NCI-H2196 treated with DMSO at 0.1 percent for 48 hours (cell line): ENCODE results near the gene LRRC53.

Experiments
- DNase-seq: peaks from one replicate; lab custom pipeline; 2025; ENCODE audit not compliant: unreplicated experiment; lab: John Stamatoyannopoulos, UW

Gene LRRC53

GRCh38 chr1:74498901-74499300, 13.5 kb downstream of the LRRC53 start:
- DNase-seq = no peak

GRCh38 chr1:74496669-74497068, 15.7 kb downstream of the LRRC53 start:
- no peak for DNase-seq

GRCh38 chr1:74486036-74486435, 26.4 kb downstream of the LRRC53 start:
- no peak for DNase-seq

- DNase-seq = no peak
These were observed 26.8 kb downstream of the LRRC53 start for GRCh38 chr1:74485622-74486021.

GRCh38 chr1:74481607-74482006, 30.8 kb downstream of the LRRC53 start:
- no peak for DNase-seq

DNA sequence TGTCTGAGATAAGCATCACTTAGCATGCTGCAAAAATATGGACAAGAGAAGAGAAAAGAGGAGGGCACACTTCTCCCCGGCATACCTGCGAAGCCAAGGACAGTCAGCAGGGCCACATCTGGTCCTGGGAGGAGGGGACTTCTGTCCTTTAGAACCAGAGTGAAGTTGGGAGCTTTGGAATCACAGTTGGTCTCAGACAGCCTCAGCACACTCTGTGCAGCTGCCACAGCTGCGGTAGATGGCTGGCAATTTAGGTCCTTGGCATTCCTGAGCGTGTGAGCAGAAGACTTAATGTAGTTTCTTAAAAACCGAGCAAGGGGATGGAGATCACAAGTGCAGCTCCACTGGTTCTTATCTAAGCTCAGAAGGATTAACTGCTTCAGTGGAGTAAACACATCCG, 32.3 kb downstream of the LRRC53 start:
- DNase-seq = no peak

- DNase-seq = no peak
These were observed 33.4 kb downstream of the LRRC53 start for GRCh38 chr1:74478979-74479378.

DNA sequence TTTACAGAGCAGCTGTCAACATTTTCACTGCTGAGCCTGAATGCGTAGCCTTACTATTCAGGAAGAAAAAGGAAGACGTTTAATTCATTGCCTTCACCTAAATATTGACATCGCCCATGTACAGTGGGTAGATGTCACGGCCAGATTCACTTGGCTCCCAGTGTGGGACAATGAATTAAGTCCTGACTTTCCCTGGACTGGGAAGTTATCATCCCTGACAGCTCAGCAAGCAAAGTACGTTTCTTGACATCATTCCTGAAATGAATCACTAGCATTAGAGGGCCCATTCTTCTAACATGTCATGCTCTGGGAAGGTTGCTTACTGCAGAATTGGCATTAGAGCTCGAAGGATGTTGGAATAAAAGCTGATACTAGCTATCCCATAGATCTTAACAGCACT, 37.8 kb downstream of the LRRC53 start:
- no peak for DNase-seq

DNA sequence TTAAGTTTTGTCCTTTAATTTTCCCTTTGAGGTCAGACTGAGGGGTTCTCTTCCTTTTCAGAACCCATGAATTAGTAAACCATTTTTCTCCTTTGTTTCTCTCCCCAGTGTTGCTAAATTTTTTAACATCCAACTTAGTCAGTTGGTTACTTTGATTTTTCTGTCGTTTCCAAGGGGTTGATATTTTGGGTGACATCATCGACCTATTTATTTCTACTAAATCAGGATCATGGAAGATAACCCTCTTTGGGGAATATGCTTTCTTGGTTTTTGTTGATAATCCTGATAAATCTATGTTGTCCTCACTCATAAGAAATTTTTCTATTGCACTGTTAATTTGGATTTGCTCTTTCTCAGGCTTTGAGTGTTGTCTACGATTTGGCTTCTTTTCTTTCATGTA, 40.9 kb downstream of the LRRC53 start:
- no peak for DNase-seq

- no peak for DNase-seq
These were observed 41.5 kb downstream of the LRRC53 start for GRCh38 chr1:74470936-74471335.

DNA sequence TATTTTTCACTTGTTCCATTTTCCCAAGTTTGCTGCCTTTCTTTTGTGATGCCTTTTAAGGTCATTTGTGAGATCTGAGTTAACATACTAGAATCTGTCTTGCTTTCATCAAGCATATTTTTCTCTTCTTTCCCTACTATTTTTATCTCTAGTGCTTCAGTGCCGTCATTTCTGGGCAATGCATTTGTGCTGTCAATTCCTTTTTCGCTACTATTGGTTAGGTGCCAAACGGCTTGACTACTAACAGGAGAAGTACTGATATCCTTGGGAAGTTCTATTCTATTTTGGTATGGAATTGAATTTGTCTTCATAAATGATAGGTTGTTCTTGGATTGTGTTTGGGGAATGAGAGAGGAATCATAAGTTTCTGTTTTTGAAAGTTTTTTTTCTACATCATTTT, 42.2 kb downstream of the LRRC53 start:
- DNase-seq = no peak

- no peak for DNase-seq
These were observed 43.3 kb downstream of the LRRC53 start for GRCh38 chr1:74468982-74469603.

DNA sequence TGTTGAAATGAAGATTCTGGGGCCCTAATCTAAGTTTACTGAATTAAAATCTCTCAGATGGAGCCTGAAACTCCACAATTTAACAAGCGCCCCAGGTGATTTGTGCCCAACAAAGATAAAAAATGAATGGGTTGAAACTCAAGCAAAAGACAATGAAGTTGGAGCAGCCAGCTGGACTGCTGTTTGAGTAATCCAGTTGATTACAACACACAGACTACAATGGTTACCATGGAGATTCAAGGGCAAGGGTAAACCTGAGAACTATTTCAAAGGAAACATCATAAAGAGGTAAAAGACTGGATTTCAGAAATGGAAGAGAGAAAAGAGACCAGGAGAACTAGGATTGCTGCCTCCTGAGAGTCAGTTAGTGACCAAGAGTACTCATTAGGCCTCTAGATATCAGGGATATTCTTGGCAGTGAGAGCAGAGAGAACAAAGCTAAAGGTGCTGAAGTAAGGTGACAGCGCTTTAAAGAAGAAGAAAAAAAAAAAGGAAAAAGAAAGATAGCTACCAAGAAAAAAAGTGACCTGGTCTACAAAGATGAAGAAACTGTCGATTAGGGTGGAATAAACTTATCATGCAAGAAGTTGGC, 44.5 kb downstream of the LRRC53 start:
- no peak for DNase-seq

DNA sequence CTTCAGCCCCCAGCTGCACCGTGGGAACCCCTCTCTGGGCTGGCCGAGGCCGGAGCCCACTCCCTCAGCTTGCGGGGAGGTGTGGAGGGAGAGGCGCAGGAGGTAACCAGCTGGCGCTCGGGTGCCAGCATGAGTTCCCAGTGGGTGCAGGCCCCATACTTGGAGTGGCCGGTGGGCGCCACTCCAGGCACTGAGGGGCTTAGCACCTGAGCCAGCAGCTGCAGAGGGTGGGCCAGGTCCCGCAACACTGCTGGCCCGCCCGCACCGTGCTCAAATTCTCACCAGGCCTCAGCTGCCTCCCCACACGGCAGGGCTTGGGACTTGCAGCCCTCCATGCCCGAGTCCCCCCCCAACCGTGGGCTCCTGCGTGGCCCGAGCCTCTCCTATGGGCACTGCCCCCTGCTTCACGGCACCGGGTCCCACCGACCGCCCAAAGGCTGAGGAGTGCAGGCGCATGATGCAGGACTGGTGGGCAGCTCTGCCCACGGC, 47.2 kb downstream of the LRRC53 start:
- no peak for DNase-seq

DNA sequence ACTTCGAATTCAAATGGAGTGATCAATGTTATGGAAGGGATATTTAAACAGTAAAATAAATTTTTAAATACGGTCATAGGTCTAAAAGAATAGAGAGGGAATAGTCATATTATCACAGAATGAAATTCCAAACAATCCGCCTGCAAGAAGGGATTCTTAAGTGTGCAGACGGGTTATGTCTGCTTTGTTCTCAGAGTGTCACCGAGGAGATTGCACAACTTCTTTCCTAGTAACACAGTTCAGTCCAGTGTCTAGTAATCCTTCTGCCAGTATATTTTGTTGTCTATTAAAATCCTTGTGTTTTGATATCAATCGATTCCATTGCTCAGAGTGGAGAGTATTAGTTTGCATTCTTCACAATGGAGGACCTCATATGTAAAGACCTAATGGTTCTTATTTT, 48.4 kb downstream of the LRRC53 start:
- DNase-seq = no peak

GRCh38 chr1:74463333-74463988, 49.0 kb downstream of the LRRC53 start:
- DNase-seq = no peak

GRCh38 chr1:74457253-74457652, 55.2 kb downstream of the LRRC53 start:
- DNase-seq = no peak

- no peak for DNase-seq
These were observed 57.0 kb downstream of the LRRC53 start for GRCh38 chr1:74455390-74455789.

GRCh38 chr1:74453277-74453676, 59.1 kb downstream of the LRRC53 start:
- DNase-seq = no peak

DNA sequence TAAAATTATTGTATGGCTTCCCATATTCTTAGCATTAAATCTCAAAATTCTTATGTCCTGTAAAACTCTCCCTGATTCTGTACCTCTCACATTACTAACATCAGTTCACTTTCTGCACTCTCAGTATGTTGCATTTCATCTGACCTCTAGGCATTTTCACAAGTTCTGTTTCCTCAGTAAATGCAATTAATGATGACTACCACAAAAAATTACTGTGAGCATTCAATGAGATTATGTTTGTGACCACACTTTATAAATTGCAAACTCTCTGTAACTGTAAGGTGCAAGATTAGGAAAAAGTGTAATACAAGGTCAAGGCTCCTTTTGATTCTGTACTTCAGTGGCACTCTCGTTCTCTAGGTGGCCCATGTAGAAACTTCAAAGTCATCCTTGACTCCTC, 60.4 kb downstream of the LRRC53 start:
- DNase-seq = no peak

GRCh38 chr1:74437035-74437434, 75.4 kb downstream of the LRRC53 start:
- DNase-seq = no peak

DNA sequence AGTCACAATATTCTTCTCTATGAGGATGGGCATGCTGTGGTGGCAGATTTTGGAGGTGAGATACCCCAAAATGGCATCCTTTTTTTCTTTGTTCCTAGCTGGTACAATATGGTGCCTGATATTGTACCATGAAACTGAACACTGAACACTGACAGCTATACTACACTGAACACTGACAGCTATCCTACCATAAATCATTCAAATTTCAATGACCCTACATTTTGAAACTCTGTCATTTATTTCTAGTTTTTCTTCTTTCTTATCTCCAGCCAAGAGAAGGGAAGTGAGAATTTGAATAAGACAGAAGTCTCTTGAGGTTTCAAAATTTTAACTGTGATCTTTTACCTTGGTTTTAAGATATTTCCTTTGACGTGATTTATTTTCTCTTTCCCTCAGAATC, 76.3 kb downstream of the LRRC53 start:
- DNase-seq = no peak

GRCh38 chr1:74434321-74434720, 78.1 kb downstream of the LRRC53 start:
- no peak for DNase-seq
